22Rv1 (cell line): ENCODE data around the gene KIF18A.

ENCODE experiments used
- H3K27ac ChIP-seq: fragments of 450-650 bp; 2 replicates; pipeline ENCODE4 v1.5.1; 2017
- ZFX ChIP-seq: fragments of 450-650 bp; IDR thresholded peaks from 2 replicates; pipeline ENCODE4 v1.6.1; 2017; ENCODE audit warnings: antibody characterized with exemption, borderline replicate concordance
- TF ChIP-seq, protein P1 (sequence below): fragments of 450-650 bp; IDR thresholded peaks from 2 replicates; pipeline ENCODE4 v1.5.1; 2017; ENCODE audit warnings: mild to moderate bottlenecking

Gene KIF18A

DNA sequence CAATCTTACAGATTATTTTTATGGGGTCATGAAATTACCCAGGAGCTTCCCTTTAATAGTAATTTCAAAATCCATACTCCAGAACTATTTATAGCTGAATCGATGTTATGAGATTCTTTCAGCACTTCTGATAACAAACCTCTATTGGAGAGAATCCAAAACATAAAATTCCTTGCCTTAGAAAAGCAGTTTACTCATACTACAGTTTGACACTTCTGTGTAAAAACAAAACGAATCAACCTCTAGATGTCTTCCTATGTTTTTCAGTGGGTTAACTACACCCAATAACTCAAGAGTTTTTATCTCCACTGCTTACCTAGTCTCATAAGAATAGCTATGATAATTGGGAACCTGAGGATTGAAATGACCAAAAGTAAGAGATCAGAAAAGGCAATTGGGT lies 35.6 kb downstream of the KIF18A start:
- no peak overlapping the region for H3K27ac ChIP-seq
- TF ChIP-seq, protein P1, sequence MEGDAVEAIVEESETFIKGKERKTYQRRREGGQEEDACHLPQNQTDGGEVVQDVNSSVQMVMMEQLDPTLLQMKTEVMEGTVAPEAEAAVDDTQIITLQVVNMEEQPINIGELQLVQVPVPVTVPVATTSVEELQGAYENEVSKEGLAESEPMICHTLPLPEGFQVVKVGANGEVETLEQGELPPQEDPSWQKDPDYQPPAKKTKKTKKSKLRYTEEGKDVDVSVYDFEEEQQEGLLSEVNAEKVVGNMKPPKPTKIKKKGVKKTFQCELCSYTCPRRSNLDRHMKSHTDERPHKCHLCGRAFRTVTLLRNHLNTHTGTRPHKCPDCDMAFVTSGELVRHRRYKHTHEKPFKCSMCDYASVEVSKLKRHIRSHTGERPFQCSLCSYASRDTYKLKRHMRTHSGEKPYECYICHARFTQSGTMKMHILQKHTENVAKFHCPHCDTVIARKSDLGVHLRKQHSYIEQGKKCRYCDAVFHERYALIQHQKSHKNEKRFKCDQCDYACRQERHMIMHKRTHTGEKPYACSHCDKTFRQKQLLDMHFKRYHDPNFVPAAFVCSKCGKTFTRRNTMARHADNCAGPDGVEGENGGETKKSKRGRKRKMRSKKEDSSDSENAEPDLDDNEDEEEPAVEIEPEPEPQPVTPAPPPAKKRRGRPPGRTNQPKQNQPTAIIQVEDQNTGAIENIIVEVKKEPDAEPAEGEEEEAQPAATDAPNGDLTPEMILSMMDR, result no peak
- TF ChIP-seq ZFX, result no peak

DNA sequence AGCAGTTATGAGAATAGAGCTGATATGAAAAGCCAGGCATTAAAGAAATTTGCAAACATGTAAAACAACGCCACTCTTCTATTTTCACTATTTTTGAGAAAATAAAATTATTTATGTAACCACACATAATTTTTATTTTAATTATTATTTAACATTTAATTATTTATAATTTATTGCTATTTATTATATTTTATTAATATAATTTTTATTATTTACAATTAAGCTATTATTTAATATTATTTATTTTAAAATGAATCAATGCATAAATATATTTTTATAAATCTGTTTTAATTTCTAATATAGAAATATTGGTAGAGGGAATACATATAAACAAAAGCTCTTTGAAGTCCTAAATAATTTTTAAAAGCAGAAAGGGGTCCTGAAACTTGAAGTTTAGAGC lies 36.7 kb downstream of the KIF18A start:
- no peak overlapping the region for H3K27ac ChIP-seq
- TF ChIP-seq, protein P1, result no peak
- TF ChIP-seq ZFX, result no peak

DNA sequence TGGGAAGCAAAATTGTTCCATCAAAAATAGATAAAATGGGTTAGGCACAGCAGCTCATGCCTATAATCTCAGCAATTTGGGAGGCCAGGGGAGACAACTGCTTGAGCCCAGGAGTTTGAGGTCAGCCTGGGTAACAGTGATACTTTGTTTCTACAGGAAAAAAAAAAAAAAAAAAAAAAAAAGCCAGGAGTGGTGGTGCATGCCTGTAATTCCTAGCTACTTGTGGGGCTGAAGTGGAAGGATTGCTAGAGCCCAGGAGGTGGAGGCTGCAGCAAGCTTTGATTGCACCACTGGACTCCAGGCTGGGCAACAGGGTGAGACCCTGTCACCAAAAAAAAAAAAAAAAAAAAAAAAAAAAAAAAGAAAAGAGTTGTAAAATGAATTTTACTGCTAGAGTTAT lies 49.6 kb downstream of the KIF18A start:
- TF ChIP-seq, protein P1, result no peak
- no peak for TF ChIP-seq ZFX
- no peak overlapping the region for H3K27ac ChIP-seq

DNA sequence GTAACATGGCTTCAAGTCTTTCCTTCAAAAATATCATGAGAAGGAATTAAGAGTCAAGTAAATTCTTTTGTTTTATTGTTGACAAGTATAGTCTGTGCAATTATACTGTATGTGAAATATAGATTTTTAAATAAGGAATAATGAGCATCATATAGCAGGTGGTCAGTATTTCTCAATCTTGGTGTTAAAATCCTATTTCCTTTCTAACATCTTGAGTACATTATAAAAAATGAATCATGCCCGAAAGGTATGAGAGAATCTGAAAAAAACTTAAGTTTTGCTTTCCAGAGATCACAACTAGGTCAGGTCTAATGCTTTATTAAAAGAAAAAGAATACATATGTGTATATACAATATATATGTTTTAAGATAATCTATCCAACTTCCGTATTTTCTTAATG lies 53.1 kb downstream of the KIF18A start:
- no peak overlapping the region for H3K27ac ChIP-seq
- TF ChIP-seq, protein P1, result no peak
- TF ChIP-seq ZFX, result no peak

DNA sequence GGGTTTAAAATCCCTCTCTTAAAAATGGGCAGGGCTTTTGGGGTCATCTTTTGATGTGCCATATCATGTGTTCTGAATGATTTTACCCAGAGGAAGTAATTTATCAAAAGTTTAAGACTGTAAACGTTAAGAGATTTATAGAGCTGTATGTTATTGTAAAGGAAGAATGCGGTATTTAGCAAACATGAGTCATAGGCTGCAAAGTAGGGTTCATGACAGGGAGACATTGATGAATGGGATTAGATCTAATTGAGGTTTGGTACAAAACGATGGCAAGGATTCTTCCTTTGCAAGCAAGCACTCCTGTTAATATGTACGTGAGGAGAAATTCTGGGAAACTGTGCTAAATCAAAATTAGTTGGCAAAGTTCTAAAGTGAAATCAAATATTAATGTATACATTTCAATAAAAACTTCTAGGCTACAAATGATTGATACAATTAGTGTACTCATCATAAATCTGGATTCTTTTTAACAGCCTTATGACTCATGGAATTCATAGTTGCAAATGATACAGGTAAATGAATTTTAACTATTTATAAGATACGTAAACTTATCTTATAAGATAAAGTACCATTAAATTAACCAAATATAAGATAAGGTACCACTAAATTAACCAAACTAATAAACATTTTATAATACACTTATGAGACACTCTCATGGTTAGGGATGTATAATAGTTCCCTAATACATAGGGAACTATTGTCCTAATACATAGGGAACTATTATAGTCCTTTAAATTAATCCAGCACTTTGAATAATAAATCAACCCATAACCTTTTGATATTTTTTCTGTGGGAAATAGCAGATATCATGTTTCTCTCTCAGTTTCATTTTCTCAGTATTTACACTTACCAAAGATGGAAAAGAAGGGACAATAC lies 58.4 kb downstream of the KIF18A start:
- H3K27ac ChIP-seq, result no peak overlapping the region
- TF ChIP-seq, protein P1, result no peak
- TF ChIP-seq ZFX, result no peak

DNA sequence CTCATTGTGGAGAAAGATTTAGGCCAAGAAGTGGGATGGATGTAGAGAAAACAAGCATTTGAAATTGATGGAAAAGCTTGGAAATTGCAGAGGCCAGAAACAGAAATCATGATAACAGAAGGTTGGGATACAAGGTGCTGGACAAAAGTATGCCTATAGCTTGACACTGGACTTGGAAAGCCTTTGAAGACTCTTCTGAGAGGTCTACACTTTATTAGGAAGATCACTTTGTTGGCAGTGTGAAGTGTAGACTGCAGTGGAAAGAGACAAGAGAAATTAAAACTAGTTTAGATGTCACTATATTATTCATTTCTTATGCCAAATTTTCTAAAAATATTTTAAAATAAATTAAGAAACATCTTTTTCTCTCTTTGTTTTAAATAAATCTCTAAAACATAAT lies 59.1 kb downstream of the KIF18A start:
- H3K27ac ChIP-seq, result no peak overlapping the region

More for the DNA sequence above, 59.1 kb downstream of the KIF18A start:
- TF ChIP-seq, protein P1, result no peak
- TF ChIP-seq ZFX, result no peak
